Measurements from ENCODE around the gene GAL3ST2. TPM values are rescaled to one million over a fixed set of nuclear protein-coding genes. Genes with fewer than 3 reads are reported as not detected.
A peak's percentile ranks its signal among the peaks of the same experiment; 100 is the strongest.

The GAL3ST2 gene
- total and polyA plus RNA-seq, 4 donors: 0.03 to 0.33 (median 0.23) TPM; not detected in 1

- TF ChIP-seq CTCF (IDR thresholded peaks at IDR 0.05; ENCODE audit: low read depth, low read length, missing input control): no peak
- TF ChIP-seq, protein P1, sequence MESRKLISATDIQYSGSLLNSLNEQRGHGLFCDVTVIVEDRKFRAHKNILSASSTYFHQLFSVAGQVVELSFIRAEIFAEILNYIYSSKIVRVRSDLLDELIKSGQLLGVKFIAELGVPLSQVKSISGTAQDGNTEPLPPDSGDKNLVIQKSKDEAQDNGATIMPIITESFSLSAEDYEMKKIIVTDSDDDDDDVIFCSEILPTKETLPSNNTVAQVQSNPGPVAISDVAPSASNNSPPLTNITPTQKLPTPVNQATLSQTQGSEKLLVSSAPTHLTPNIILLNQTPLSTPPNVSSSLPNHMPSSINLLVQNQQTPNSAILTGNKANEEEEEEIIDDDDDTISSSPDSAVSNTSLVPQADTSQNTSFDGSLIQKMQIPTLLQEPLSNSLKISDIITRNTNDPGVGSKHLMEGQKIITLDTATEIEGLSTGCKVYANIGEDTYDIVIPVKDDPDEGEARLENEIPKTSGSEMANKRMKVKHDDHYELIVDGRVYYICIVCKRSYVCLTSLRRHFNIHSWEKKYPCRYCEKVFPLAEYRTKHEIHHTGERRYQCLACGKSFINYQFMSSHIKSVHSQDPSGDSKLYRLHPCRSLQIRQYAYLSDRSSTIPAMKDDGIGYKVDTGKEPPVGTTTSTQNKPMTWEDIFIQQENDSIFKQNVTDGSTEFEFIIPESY (IDR thresholded peaks at IDR 0.05): no peak
- TF ChIP-seq ATF3 (IDR thresholded peaks at IDR 0.05): no peak
- no peak for TF ChIP-seq RXRA (IDR thresholded peaks at IDR 0.05)
- TF ChIP-seq YY1 (IDR thresholded peaks at IDR 0.05): no peak
- no peak for TF ChIP-seq FOXA2 (IDR thresholded peaks at IDR 0.05)
Observed at GRCh38 chr2:241764275-241765241, 12.1 kb upstream of the GAL3ST2 start (continued).

DNA sequence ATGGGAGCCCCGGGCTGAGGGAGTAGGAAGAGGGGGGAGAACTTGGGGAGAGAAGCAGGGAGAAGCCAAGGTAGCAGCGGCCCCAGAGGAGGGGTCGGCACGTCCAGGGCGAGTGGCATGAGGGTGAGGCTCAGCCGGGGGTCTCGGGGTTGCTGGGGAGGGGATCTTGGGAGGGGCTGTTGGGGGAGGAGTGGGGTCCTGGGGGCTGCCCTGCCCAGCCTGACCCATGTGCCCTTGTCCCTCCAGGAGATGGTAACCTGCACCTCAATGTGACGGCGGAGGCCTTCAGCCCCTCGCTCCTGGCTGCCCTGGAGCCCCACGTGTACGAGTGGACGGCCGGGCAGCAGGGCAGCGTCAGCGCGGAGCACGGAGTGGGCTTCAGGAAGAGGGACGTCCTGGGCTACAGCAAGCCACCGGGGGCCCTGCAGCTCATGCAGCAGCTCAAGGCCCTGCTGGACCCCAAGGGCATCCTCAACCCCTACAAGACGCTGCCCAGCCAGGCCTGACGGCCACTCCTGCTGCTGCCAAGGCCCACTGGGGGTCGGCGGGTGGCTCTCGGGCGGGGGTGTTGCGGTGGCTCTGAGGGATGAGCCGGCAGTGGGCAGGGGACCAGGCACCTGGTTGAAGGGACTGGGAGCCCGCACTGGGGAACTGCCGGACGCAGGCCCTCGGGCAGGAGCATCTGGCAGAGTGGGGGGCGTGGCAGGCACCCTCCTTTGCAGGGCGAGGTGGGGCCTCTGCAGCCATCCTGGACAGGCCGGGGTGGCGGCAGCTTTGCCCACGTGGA lies 9.0 kb upstream of the GAL3ST2 start:
- WGBS: 95% methylated on average over 37 of the region's 37 CpGs
- Histone ChIP-seq H3K9ac (ENCODE audit: low read depth in 1 of 2, low read length in 2 of 2) (no peak overlapping the region), H3K27me3 (ENCODE audit: control insufficient read depth in 4 of 4, insufficient read depth in 4 of 4, low read length in 3 of 4) (no peaks in the 10 kb centered on the region), H3K4me1 (ENCODE audit: control insufficient read depth in 4 of 4, insufficient read depth in 4 of 4, low read length in 3 of 4) (peaks cover 12 to 26% (median 19%) of the 10 kb centered on the region in 4 donors), H3K36me3 (ENCODE audit: control insufficient read depth in 4 of 4, insufficient read depth in 3 of 4, low read depth in 1 of 4, low read length in 3 of 4) (peaks cover 0 to 3% (median 1%) of the 10 kb centered on the region in 4 donors), H3K27ac (ENCODE audit: low read depth in 1 of 2, low read length in 2 of 2) (no peak overlapping the region), H3K9me3 (ENCODE audit: control insufficient read depth in 4 of 4, low read length in 3 of 4) (no peaks in the 10 kb centered on the region), H3K4me3 (ENCODE audit: low read depth in 1 of 3, low read length in 3 of 3) (no peak overlapping the region)
- DNase-seq (ENCODE audit: low spot score): peak; percentile 30
- TF ChIP-seq REST (IDR thresholded peaks at IDR 0.05) (no peak), YY1 (IDR thresholded peaks at IDR 0.05) (no peak), EGR1 (IDR thresholded peaks at IDR 0.05; ENCODE audit: low read depth in 2 of 2) (no peak), CTCF (IDR thresholded peaks at IDR 0.05; ENCODE audit: low read depth, low read length, missing input control) (no peak), TAF1 (conservative IDR thresholded peaks at IDR 0.05) (no peak), HNF4A (conservative IDR thresholded peaks at IDR 0.05) (no peak), JUND (IDR thresholded peaks at IDR 0.05) (no peak), RAD21 (IDR thresholded peaks at IDR 0.05) (no peak), NR2F2 (IDR thresholded peaks at IDR 0.05) (no peak), FOXA2 (IDR thresholded peaks at IDR 0.05) (no peak), FOXA1 (IDR thresholded peaks at IDR 0.05) (no peak), RXRA (IDR thresholded peaks at IDR 0.05) (no peak), ATF3 (IDR thresholded peaks at IDR 0.05) (no peak), SP1 (IDR thresholded peaks at IDR 0.05) (no peak), GABPA (IDR thresholded peaks at IDR 0.05 in 1 of 2, conservative IDR thresholded peaks at IDR 0.05 in 1 of 2) (no peak), HNF4G (IDR thresholded peaks at IDR 0.05) (no peak)
- TF ChIP-seq, protein P1 (IDR thresholded peaks at IDR 0.05): no peak
- TF ChIP-seq, protein P2, sequence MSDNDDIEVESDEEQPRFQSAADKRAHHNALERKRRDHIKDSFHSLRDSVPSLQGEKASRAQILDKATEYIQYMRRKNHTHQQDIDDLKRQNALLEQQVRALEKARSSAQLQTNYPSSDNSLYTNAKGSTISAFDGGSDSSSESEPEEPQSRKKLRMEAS (IDR thresholded peaks at IDR 0.05): no peak
